Right cardiac atrium (tissue), 5 donors: ENCODE results near the gene UNC45B. TPM values are rescaled to one million over a fixed set of nuclear protein-coding genes. Genes with fewer than 3 reads are reported as not detected.
A peak's percentile ranks its signal among the peaks of the same experiment; 100 is the strongest.
"Not testable (repeated sequence)": the region's sequence is repeated elsewhere in the genome, so short reads cannot be mapped to it uniquely, and the experiment has no call there.

Experiments
- ATAC-seq, 2 donors: fragments of 200-7000 bp; cut with Tn5 transposase; one replicate each; pipeline versions ENCODE4 v1.8.0 to v1.9.1; 2020; ENCODE audit warnings: moderate library complexity in 2 of 2, mild to moderate bottlenecking in 1 of 2
- DNase-seq, 3 donors: peaks; one replicate each; pipeline ENCODE4 v3.0.0-alpha.2; 2020
- H3K27ac ChIP-seq: one replicate; pipeline ENCODE4 v1.5.1; 2013; ENCODE audit warnings: mild to moderate bottlenecking, low read length, control low read depth, moderate library complexity
- H3K27me3 ChIP-seq: one replicate; pipeline ENCODE4 v1.6.1; 2013; ENCODE audit not compliant: control insufficient read depth, insufficient read depth
- H3K4me1 ChIP-seq: one replicate; pipeline ENCODE4 v1.6.1; 2013; ENCODE audit warnings: low read length; ENCODE audit not compliant: control insufficient read depth, insufficient read depth
- H3K4me3 ChIP-seq: one replicate; pipeline ENCODE4 v1.5.1; 2013; ENCODE audit warnings: low read length, control low read depth
- H3K9me3 ChIP-seq: one replicate; pipeline ENCODE4 v1.6.1; 2013; ENCODE audit warnings: low read length; ENCODE audit not compliant: control insufficient read depth
- WGBS: extraction: QIAGEN DNeasy Blood & Tissue Kit; methylation state at CpG from one replicate; pipeline ENCODE4 v1.1.7; 2013; 5-methylcytosine and 5-hydroxymethylcytosine counted together
- intact Hi-C, 4 donors: fragments of 100-400 bp; cut with DNase I; formaldehyde crosslinking; loops; one replicate each; pipeline versions ENCODE4 v1.11.0 to v1.14.0; 2022 to 2023
- long read RNA-seq, 4 donors: library from polyadenylated mRNA; unstranded; transcript quantifications; one replicate each; pipeline ENCODE4 v2.0.0, GENCODE V29; 2020 to 2021
- polyA plus RNA-seq: library from polyadenylated mRNA; stranded (reverse); fragments of 200-250 nt; gene quantifications from one replicate; pipeline ENCODE4 v1.2.3, GENCODE V29; 2013
- total RNA-seq, 4 donors: library from RNA; stranded (reverse); fragmentation: NEBNext Ultra II Directional; extraction: Animal tissue kit (Norgen Biotek cat#: 25700); gene quantifications; one replicate each; pipeline ENCODE4 v1.2.1, GENCODE V29; 2021
- donor health status: healthy with polysubstance abuse.
- donor health status: DM: no; HTN: yes; CAD: no.
- donor health status: DM: no; HTN: no; CAD: no.
- donor health status: DM: no; HTN: yes; CAD: no; lungs with severe emphysema.
- donor health status: DM: yes; HTN: yes; CAD: no.

Gene UNC45B, protein sequence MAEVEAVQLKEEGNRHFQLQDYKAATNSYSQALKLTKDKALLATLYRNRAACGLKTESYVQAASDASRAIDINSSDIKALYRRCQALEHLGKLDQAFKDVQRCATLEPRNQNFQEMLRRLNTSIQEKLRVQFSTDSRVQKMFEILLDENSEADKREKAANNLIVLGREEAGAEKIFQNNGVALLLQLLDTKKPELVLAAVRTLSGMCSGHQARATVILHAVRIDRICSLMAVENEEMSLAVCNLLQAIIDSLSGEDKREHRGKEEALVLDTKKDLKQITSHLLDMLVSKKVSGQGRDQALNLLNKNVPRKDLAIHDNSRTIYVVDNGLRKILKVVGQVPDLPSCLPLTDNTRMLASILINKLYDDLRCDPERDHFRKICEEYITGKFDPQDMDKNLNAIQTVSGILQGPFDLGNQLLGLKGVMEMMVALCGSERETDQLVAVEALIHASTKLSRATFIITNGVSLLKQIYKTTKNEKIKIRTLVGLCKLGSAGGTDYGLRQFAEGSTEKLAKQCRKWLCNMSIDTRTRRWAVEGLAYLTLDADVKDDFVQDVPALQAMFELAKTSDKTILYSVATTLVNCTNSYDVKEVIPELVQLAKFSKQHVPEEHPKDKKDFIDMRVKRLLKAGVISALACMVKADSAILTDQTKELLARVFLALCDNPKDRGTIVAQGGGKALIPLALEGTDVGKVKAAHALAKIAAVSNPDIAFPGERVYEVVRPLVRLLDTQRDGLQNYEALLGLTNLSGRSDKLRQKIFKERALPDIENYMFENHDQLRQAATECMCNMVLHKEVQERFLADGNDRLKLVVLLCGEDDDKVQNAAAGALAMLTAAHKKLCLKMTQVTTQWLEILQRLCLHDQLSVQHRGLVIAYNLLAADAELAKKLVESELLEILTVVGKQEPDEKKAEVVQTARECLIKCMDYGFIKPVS
- total RNA-seq (100 to 1,000 TPM; 141 to 193 (median 180) TPM), polyA plus RNA-seq (62.2 TPM)
- long read RNA-seq, donor 1, full-length matches to known transcripts: 349 of 613 reads
- long read RNA-seq, donor 1, partial matches to known transcripts: 116 of 613 reads
- long read RNA-seq, donor 1, other reads (novel, unspliced or antisense): 148 of 613 reads
- long read RNA-seq, donor 2, full-length matches to known transcripts: 235 of 420 reads
- long read RNA-seq, donor 2, partial matches to known transcripts: 44 of 420 reads
- long read RNA-seq, donor 2, other reads (novel, unspliced or antisense): 141 of 420 reads
- long read RNA-seq, donor 3, full-length matches to known transcripts: 756 of 1,360 reads
- long read RNA-seq, donor 3, partial matches to known transcripts: 161 of 1,360 reads
- long read RNA-seq, donor 3, other reads (novel, unspliced or antisense): 443 of 1,360 reads
- long read RNA-seq, donor 4, full-length matches to known transcripts: 217 of 359 reads
- long read RNA-seq, donor 4, partial matches to known transcripts: 40 of 359 reads
- long read RNA-seq, donor 4, other reads (novel, unspliced or antisense): 102 of 359 reads

DNA sequence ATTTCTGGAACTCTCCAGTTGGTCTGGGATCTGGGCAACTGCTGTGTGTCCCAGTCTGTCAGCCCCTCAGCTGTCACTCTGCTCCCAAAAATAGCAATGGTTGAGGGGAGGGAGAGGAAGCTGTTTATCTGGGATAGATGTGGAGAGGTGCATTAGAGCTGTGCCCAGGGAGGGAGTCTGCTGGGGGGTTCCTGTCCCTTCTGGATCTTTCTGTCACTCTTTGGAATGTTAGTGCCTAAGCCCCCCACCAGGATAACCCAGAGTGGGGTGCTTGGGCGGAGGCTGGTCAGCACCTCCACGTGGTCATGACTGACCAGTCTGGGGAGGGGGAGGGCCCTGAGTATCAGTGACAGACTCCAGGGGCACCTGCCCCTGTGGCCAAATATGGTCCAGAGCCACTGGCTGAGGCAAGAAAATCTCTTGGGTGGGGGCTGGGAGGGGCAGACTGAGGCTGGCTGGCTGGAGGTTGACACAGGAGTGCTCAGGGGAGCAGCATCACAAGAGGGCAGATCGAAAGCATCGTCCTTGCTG is at the start of gene UNC45B:
Gene UNC45B, plus strand, starts transcription at position 443 of the 531 bp plus-strand sequence. CDS start 447 bp downstream, outside the sequence.
- no peaks in the 10 kb centered on the region for H3K27me3 ChIP-seq
- ATAC-seq (peak; percentile 87 to 92), DNase-seq (peak; percentile 49 to 83 (median 77))
- peak within 1 kb of the TSS; percentile 21 for H3K4me3 ChIP-seq
- H3K4me1 ChIP-seq: peaks cover 2% of the 10 kb centered on the region
- H3K27ac ChIP-seq: peak within 1 kb of the TSS; percentile 76
- H3K9me3 ChIP-seq: no peaks in the 10 kb centered on the region
- 49% methylated on average over 4 of the region's 4 CpGs for WGBS
- intact Hi-C loops: no loop called here

- 84% methylated on average over 3 of the region's 3 CpGs for WGBS
- Histone ChIP-seq H3K27ac (no peak overlapping the region), H3K9me3 (no peaks in the 10 kb centered on the region), H3K27me3 (no peaks in the 10 kb centered on the region), H3K4me3 (no peak overlapping the region), H3K4me1 (no peaks in the 10 kb centered on the region)
- intact Hi-C loops: no loop called here
- no peak for DNase-seq
- no peak for ATAC-seq
These were observed 47.7 kb upstream of the UNC45B start for GRCh38 chr17:35099908-35100307.

DNA sequence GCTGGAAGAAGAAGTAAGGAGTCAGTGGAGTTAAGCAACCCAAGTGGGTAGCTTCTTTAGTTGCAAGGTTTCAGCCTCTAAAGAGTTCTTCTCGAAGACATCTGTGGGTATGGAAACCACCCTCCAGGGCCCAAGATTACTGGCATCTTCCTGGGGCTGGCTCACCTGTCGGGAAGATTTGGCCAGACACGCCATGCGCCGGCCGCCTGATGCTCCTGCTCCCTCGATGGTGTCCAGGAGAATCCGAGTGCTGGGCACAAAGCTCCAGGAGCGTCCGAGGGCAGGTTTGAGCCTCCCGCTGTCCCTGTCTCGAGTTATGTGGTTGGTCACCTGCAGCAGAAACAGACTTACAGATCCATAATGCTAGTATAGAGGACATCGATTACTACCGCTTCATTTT is 46.6 kb upstream of the UNC45B start:
- ATAC-seq (no peak), DNase-seq (no peak)
- Histone ChIP-seq H3K4me1 (no peaks in the 10 kb centered on the region), H3K27me3 (no peaks in the 10 kb centered on the region), H3K4me3 (no peak overlapping the region), H3K27ac (no peak overlapping the region), H3K9me3 (no peaks in the 10 kb centered on the region)
- intact Hi-C loops: no loop called here
- WGBS: 95% methylated on average over 14 of the region's 14 CpGs

DNA sequence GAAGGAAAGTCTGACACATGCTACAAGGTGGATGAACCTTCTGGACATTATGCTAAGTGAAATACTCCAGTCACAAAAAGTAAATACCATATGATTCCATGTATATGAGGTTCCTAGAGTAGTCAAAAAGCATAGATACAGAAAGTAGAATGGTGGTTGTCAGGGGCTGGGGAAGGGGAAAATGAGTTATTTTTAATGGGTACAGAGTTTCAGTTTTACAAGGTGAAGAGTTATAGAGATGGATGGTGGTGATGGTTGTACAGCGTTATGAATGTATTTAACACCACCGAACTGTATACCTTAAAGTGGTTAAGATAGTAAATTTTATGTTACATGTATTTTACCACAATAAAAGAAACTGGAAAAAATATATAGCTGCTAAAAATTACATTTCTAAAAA is 45.9 kb upstream of the UNC45B start:
- WGBS: 96% methylated on average over 2 of the region's 2 CpGs
- intact Hi-C loops: no loop called here
- H3K9me3 ChIP-seq: no peaks in the 10 kb centered on the region
- no peak overlapping the region for H3K27ac ChIP-seq
- ATAC-seq (no peak), DNase-seq (no peak)
- no peak overlapping the region for H3K4me3 ChIP-seq
- H3K4me1 ChIP-seq: no peaks in the 10 kb centered on the region
- H3K27me3 ChIP-seq: no peaks in the 10 kb centered on the region

- Histone ChIP-seq H3K27me3 (no peaks in the 10 kb centered on the region), H3K4me3 (no peak overlapping the region), H3K9me3 (no peaks in the 10 kb centered on the region), H3K27ac (no peak overlapping the region), H3K4me1 (no peaks in the 10 kb centered on the region)
- intact Hi-C loops: no loop called here
- no peak for DNase-seq
- no peak for ATAC-seq
- WGBS: 94% methylated on average over 5 of the region's 5 CpGs
These were observed 44.3 kb upstream of the UNC45B start for GRCh38 chr17:35103271-35103670.

DNA sequence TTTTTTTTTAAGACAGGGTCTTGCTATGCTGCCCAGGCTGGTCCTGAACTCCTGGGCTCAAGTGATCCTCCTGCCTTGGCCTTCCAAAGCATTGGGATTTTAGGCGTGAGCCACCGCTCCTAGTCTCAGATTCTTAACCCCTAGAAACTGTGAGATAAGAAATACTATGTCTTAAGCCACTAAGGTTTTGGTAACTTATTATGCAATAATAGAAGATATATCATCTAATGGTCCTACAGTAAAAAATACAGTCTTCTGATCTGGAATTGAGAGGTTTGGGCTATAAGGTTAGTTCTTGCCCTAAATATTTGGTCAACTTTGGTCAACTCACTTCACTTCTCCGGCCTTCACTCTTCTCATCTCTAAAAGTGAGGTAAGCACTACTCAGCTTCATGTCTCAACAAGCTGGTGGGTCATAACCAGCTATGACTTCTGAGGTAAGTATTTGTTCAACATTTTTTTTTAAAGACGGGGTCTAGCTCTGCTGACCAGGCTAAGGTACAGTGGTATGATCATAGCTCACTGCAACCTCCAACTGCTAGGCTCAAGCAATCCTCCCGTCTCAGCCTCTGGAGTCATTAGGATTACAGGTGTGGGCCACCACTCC is 42.7 kb upstream of the UNC45B start:
- intact Hi-C loops: no loop called here
- WGBS: 95% methylated on average over 5 of the region's 5 CpGs
- ATAC-seq: no peak
- H3K27ac ChIP-seq: no peak overlapping the region
- no peak overlapping the region for H3K4me3 ChIP-seq
- no peaks in the 10 kb centered on the region for H3K4me1 ChIP-seq
- no peaks in the 10 kb centered on the region for H3K9me3 ChIP-seq
- H3K27me3 ChIP-seq: no peaks in the 10 kb centered on the region
- DNase-seq: no peak

DNA sequence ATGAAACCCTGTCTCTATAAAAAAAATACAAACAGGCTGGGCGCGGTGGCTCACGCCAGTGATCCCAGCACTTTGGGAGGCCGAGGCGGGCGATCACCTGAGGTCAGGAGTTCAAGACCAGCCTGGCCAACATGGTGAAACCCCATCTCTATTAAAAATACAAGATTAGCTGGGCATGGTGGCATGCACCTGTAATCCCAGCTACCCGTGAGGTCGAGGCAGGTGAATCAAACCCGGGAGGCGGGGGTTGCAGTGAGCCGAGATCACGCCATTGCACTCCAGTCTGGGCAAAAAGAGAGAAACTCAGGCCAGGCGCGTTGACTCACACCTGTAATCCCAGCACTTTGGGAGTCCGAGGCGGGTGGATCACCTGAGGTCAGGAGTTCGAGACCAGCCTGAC is 36.8 kb upstream of the UNC45B start:
- not testable (repeated sequence) for H3K4me3 ChIP-seq, H3K9me3 ChIP-seq, H3K4me1 ChIP-seq, DNase-seq, H3K27ac ChIP-seq, ATAC-seq, H3K27me3 ChIP-seq
- intact Hi-C loops: loop anchor here in 2 of 4 donors (10.0 kb wide), 2 partner anchors 116 to 686 kb away; no protein-coding TSS in a partner anchor
- WGBS: 98% methylated on average over 17 of the region's 17 CpGs

DNA sequence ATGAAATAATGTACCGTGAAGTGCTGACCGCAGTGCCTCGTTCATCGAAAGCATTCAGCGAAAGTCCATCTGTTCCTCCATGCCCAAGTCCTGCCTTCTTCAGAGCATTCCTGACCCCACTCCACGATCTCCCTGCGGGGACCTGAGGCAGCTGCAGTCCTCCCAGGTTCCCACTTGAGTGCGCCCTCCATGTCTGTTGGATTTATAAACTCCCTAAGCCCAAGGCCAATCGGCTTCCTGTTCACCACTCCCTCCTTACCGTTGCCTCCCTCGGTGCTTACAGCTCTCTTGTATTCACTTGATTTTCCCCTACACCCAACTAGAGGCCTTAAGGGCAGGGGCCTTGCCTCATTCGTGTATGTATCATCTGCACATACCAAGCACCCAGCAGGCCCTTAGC is 30.8 kb upstream of the UNC45B start:
- Histone ChIP-seq H3K27me3 (no peaks in the 10 kb centered on the region), H3K4me3 (no peak overlapping the region), H3K27ac (no peak overlapping the region), H3K4me1 (peaks cover 3% of the 10 kb centered on the region), H3K9me3 (no peaks in the 10 kb centered on the region)
- 84% methylated on average over 12 of the region's 12 CpGs for WGBS
- DNase-seq (no peak), ATAC-seq (no peak)
- intact Hi-C loops: loop anchor here in 3 of 4 donors (5.0 to 10.0 kb wide), 4 partner anchors 122 to 692 kb away; no protein-coding TSS in a partner anchor

GRCh38 chr17:35117984-35118383 is 29.6 kb upstream of the UNC45B start:
- Histone ChIP-seq H3K27me3 (no peaks in the 10 kb centered on the region), H3K9me3 (no peaks in the 10 kb centered on the region), H3K4me1 (peaks cover 3% of the 10 kb centered on the region), H3K4me3 (no peak overlapping the region), H3K27ac (no peak overlapping the region)
- intact Hi-C loops: loop anchor here in 3 of 4 donors (5.0 to 10.0 kb wide), 4 partner anchors 123 to 693 kb away; no protein-coding TSS in a partner anchor
- DNase-seq (no peak), ATAC-seq (no peak)
